CMK (cell line): ENCODE measurements around the gene TMEM59L.
"Not testable (repeated sequence)": the region's sequence is repeated elsewhere in the genome, so short reads cannot be mapped to it uniquely, and the experiment has no call there.

Source experiments
- DNase-seq: peaks from one replicate; pipeline ENCODE4 v3.0.0-alpha.2; 2010; ENCODE audit warnings: low read depth

TMEM59L gene

GRCh38 chr19:18612772-18613588, at the start of gene TMEM59L:
TSS of gene TMEM59L (plus strand) at chr19:18612870. CDS start at chr19:18612959, 89 bp downstream.
- DNase-seq: no peak

- no peak for DNase-seq
Observed at GRCh38 chr19:18566953-18567352, 45.7 kb upstream of the TMEM59L start.

GRCh38 chr19:18568367-18568766, 44.3 kb upstream of the TMEM59L start:
- no peak for DNase-seq

- peak; percentile 89 for DNase-seq
Observed at GRCh38 chr19:18571564-18572344, 40.9 kb upstream of the TMEM59L start, which contains the start of gene UBA52. TSS of gene UBA52 (plus strand) at chr19:18571857. CDS start at chr19:18573301, 1,444 bp downstream.

GRCh38 chr19:18574691-18575291, 37.9 kb upstream of the TMEM59L start:
- no peak for DNase-seq

GRCh38 chr19:18576383-18576782, 36.3 kb upstream of the TMEM59L start:
- DNase-seq: no peak

GRCh38 chr19:18577365-18577914, 35.2 kb upstream of the TMEM59L start:
- no peak for DNase-seq

GRCh38 chr19:18580311-18580710, 32.4 kb upstream of the TMEM59L start:
- no peak for DNase-seq

- no peak for DNase-seq
Observed at GRCh38 chr19:18586306-18586705, 26.4 kb upstream of the TMEM59L start.

GRCh38 chr19:18587561-18587960, 25.1 kb upstream of the TMEM59L start:
- DNase-seq: no peak

GRCh38 chr19:18587962-18588610, 24.6 kb upstream of the TMEM59L start:
- no peak for DNase-seq

GRCh38 chr19:18588611-18589379, 23.9 kb upstream of the TMEM59L start, which contains the start of gene REX1BD:
TSS of gene REX1BD (plus strand) at chr19:18588798. CDS start at chr19:18588802, 4 bp downstream.
- DNase-seq: peak; percentile 80

- no peak for DNase-seq
Observed at GRCh38 chr19:18589380-18590272, 23.0 kb upstream of the TMEM59L start.

GRCh38 chr19:18590273-18591272, 22.1 kb upstream of the TMEM59L start:
- no peak for DNase-seq

- DNase-seq: no peak
Observed at GRCh38 chr19:18591735-18592385, 20.8 kb upstream of the TMEM59L start.

- DNase-seq: not testable (repeated sequence)
Observed at GRCh38 chr19:18592732-18593131, 19.9 kb upstream of the TMEM59L start.

- DNase-seq: no peak
Observed at GRCh38 chr19:18593367-18594095, 19.1 kb upstream of the TMEM59L start.
